SJSA1 (cell line): ENCODE results near the gene NSG1. TPM values are rescaled to one million over a fixed set of nuclear protein-coding genes. Genes with fewer than 3 reads are reported as not detected.

Source experiments
- DNase-seq, 2 experiments: peaks; one replicate each; pipeline ENCODE4 v3.0.0-alpha.2; 2015 to 2020; ENCODE audit warnings: low spot score in 2 of 2, low read depth in 1 of 2
- H3K27ac ChIP-seq: fragments of 250-450 bp; sonication (Bioruptor Pico); 2 replicates; pipeline ENCODE4 v1.5.1; 2020; ENCODE audit warnings: mild to moderate bottlenecking, moderate library complexity
- H3K27me3 ChIP-seq: fragments of 250-450 bp; sonication (Bioruptor Pico); replicated peaks from 2 replicates; pipeline ENCODE4 v1.5.1; 2020; ENCODE audit warnings: mild to moderate bottlenecking, moderate library complexity
- H3K36me3 ChIP-seq: fragments of 250-450 bp; sonication (Bioruptor Pico); 2 replicates; pipeline ENCODE4 v1.5.1; 2020; ENCODE audit warnings: mild to moderate bottlenecking
- H3K4me1 ChIP-seq: fragments of 250-450 bp; sonication (Bioruptor Pico); replicated peaks from 2 replicates; pipeline ENCODE4 v1.6.1; 2021; ENCODE audit warnings: mild to moderate bottlenecking
- H3K4me3 ChIP-seq: fragments of 250-450 bp; sonication (Bioruptor Pico); 2 replicates; pipeline ENCODE4 v1.5.1; 2020; ENCODE audit warnings: mild to moderate bottlenecking
- H3K9me3 ChIP-seq: fragments of 250-450 bp; sonication (Bioruptor Pico); replicated peaks from 2 replicates; pipeline ENCODE4 v1.5.1; 2020; ENCODE audit warnings: mild to moderate bottlenecking
- total RNA-seq: library from RNA; depleted of rRNA; stranded (reverse); fragments of >200 nt; shearing (Covaris generic); gene quantifications from 2 replicates; pipeline ENCODE4 v1.2.3, GENCODE V29; 2014

Gene NSG1
- total RNA-seq, 1 experiment from 2014 or later = not detected

DNA sequence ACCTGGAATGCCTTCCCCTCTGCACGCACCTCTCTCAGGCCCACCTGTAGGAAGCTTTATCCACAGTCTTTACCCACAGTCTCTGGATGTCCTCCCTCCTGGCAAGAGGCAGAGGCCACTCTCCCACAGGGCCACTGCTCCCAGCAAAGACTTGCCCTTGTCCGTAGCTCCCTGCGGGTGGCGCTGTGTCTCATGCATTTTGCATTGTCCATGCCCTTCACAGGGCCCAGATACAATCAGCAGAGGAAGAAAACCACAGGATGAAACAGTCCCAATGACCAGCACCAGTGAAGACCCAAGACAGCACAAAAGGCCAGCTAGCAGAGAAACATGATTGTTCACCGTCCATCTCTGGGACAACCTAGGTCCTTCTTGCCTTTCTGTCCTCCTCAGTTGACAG lies 2.1 kb upstream of the NSG1 start:
- Histone ChIP-seq H3K27ac (no peak overlapping the region), H3K9me3 (no peaks in the 10 kb centered on the region), H3K4me3 (no peak overlapping the region), H3K27me3 (peaks cover 88% of the 10 kb centered on the region), H3K4me1 (peaks cover 24% of the 10 kb centered on the region), H3K36me3 (no peaks in the 10 kb centered on the region)
- DNase-seq = no peak

DNA sequence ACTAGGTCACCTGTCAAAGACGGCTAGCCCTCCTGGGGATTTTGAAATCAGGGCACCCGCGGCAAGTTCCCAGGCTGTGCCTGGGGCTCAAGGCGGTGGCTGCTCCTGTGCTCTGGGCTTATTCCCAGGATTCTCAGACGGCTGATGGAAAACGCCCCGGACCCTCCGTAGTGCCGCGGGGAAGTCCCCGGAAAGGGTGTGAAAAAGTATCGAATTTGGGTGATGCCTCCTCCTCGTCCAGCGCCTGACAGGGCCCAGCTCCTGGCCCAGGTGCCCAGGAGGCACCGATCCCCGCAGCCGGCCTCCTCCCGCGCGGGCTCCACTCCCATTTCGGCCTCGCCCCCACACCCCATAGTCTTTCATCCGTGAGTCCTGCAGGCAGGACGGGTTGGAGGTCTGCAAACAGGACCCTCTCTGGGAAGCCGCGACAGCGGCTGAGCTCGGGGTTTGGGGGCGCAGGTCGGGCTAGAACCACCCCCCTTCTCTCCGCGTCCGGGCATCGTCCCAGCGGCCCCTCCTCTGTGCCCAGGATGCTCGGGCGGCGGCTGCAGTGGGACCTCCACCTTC lies 1.1 kb upstream of the NSG1 start:
- H3K36me3 ChIP-seq = no peaks in the 10 kb centered on the region
- peaks cover 89% of the 10 kb centered on the region for H3K27me3 ChIP-seq
- no peak overlapping the region for H3K27ac ChIP-seq
- no peak for DNase-seq
- no peaks in the 10 kb centered on the region for H3K9me3 ChIP-seq
- H3K4me3 ChIP-seq = no peak overlapping the region
- H3K4me1 ChIP-seq = peaks cover 24% of the 10 kb centered on the region

DNA sequence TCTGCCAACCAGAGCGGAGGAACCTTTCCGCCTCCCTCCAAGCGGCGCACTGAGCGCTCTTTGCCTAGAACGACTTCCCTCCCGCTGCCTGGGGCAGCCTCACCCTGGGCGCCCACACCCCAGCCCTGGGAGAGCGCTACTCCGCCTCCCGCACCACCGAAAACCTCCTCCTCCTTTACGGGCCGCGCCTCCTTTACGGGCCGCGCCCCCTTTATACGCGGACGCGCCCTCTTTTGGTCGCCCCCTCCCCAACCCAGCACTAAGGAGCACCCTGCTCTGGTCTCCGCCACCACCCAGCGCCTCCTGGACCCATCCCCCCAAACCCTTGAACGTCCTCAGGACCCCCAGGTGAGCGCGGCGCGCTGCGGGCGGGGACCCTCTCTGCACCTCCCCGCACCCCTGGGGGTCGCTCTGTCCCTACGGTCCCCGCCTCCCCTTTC lies 586 bp upstream of the NSG1 start:
- Histone ChIP-seq H3K4me1 (peaks cover 24% of the 10 kb centered on the region), H3K27ac (no peak overlapping the region), H3K36me3 (no peaks in the 10 kb centered on the region), H3K4me3 (peak overlapping the region; percentile 23; the same call in 1 of the 2 replicates), H3K9me3 (no peaks in the 10 kb centered on the region), H3K27me3 (peaks cover 89% of the 10 kb centered on the region)
- DNase-seq = no peak

DNA sequence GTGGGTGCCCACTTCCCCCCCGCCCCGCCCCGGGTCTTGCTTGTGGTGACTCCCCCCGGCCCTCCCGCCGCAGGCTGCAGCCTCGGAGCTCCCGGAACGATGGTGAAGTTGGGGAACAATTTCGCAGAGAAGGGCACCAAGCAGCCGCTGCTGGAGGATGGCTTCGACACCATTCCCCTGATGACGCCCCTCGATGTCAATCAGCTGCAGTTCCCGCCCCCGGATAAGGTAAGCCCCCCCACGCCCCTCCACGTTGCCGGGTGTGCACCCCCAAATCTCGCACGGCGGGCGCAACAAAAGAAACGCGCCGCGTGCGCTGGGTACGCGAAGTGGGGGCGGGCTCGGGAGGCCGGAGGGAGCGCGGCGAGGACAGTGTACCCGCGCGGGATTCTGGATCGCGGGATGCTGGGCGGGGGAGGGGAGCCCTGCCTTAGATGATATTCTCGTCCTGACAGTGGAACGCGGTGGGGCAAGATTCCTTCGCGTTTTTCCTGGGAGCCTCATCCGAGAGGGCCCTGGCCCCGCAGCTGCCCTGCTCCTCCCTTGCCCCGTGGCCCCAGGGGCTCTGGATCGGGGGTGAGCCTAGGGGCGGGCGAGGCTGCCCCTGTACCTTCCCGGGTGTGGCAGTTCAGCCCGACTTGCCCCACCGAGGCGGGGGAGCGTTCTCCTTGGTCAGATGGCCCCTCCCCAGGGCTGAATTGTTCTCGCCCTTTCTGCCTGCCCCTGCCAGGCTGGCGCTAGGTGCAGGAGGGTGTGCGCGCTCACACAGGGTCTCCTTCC lies 819 bp downstream of the NSG1 start:
- Histone ChIP-seq H3K36me3 (no peaks in the 10 kb centered on the region), H3K9me3 (no peaks in the 10 kb centered on the region), H3K4me3 (no peak overlapping the region), H3K27me3 (peaks cover 81% of the 10 kb centered on the region), H3K4me1 (peaks cover 24% of the 10 kb centered on the region), H3K27ac (no peak overlapping the region)
- no peak for DNase-seq

DNA sequence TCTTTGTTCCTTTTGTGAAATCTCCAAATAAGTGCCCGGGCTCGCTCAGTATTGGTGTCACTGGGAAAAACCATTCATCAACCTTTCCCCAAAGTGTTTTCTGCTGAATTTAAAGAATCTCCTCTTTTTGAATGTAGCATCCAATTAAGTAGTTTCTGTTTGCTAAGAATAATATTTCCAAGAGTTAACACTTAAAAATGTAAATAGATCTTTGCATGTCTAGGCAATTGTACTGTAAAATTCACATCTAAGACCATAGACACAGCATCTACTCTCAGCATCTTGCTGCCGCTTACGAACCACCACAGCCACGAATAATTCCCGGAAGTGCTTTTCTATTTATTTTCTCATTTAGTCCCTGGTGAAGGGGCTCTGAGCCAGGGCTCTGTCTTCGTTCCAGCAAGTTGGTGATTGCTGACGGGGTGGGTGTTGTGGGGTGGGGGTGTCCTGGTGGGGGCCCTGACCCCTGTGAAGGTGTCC lies 1.4 kb downstream of the NSG1 start:
- no peak overlapping the region for H3K27ac ChIP-seq
- DNase-seq = no peak
- peaks cover 24% of the 10 kb centered on the region for H3K4me1 ChIP-seq
- peaks cover 74% of the 10 kb centered on the region for H3K27me3 ChIP-seq
- no peaks in the 10 kb centered on the region for H3K36me3 ChIP-seq
- H3K4me3 ChIP-seq = no peak overlapping the region
- no peaks in the 10 kb centered on the region for H3K9me3 ChIP-seq

DNA sequence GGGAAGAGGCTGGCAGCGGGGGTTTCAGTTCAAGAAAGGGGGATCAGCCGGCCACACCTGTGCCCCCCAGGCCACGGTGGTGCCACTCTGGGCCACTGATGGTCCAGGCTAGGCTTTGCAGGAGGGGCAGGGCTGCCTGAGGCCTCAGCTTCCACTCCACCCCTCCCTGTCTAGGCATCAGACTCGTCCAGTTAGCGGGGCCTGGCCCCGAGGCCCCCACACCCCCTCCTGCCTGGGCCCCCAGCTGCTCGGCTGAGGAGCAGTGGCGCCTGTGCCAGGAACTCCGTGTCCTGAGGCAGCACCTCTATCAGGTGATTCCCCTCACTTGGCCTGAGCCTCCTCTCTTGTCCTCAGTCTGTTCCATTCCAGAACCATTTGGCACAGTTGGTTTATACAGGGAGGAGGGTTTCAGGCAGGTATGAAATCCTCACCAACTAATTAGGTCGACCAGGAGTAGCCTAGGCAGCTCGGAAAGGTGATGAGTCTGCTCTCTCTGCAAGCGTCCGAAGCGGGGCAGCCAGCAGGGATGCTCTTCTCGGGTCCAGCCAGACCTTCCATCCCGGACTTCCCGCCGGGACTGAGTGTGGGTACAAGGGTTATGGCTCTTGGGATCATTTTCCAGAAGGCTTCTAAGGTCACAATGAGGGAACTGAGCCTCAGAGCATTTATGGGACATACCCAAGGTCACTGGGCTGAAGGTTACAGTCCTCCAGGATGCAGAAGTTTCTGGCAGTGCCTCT lies 2.1 kb downstream of the NSG1 start:
- H3K27me3 ChIP-seq = peaks cover 69% of the 10 kb centered on the region
- H3K36me3 ChIP-seq = no peaks in the 10 kb centered on the region
- no peak for DNase-seq
- H3K4me3 ChIP-seq = no peak overlapping the region
- H3K9me3 ChIP-seq = no peaks in the 10 kb centered on the region
- no peak overlapping the region for H3K27ac ChIP-seq
- H3K4me1 ChIP-seq = peaks cover 24% of the 10 kb centered on the region

DNA sequence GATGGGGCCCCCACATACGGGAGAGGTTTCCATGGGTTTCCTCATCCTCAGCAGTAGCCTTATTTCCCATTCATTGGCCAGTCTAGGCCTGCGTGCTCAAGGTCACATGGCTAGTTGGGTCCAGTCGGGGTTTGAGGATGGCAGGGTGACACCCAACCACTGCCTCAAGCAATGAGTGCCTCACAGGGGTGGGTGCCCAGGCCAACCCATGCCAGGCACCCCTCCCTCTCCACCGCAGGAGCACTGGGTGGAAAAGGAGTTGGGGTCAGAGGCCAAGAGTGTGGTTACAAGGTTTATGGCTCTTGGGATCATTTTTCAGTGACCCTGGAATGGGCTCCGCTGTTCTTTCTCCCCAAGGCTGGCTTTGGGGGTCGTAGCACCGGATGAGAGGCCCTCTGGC lies 3.1 kb downstream of the NSG1 start:
- H3K4me1 ChIP-seq = peaks cover 31% of the 10 kb centered on the region
- H3K27me3 ChIP-seq = peaks cover 66% of the 10 kb centered on the region
- no peak for DNase-seq
- H3K4me3 ChIP-seq = no peak overlapping the region
- H3K9me3 ChIP-seq = no peaks in the 10 kb centered on the region
- no peak overlapping the region for H3K27ac ChIP-seq
- H3K36me3 ChIP-seq = no peaks in the 10 kb centered on the region

DNA sequence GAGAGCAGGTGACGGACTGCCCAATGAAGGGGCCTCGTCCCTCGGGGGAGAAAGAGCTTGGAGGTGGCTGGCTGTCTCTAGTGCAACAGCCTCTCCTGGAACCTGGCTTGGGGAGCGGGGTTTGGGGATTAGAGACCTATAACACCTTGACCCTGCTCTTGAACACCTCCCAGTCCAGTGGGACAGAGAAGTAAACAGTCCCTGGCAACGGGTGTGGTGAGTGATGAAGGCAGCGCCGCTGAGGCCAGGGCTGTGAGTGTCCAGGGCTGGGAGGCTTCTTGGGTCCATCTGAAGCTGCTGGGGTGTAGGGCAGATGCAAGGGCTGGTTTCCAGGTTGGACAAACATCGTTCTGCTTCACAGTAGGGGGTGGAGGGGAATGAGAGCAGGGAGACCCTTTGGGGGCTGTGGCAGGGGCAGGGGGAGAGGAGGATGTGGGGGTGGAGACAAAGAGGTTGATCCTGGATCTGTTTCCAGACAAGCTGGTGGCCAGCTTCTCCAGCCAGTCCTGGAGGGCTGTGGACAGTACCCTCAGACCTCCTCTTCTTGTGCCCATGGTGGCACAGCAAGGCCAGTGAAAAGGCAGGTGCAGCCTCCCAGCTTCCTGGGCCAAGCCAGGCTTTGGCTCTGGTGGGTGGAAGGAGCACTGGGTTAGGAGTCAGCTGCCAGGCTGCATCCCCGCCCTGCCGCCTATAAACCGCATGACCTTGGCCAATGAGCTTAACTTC lies 3.8 kb downstream of the NSG1 start:
- no peak for DNase-seq
- H3K9me3 ChIP-seq = no peaks in the 10 kb centered on the region
- H3K27ac ChIP-seq = no peak overlapping the region
- H3K4me1 ChIP-seq = peaks cover 31% of the 10 kb centered on the region
- no peaks in the 10 kb centered on the region for H3K36me3 ChIP-seq
- H3K4me3 ChIP-seq = no peak overlapping the region
- peaks cover 66% of the 10 kb centered on the region for H3K27me3 ChIP-seq

DNA sequence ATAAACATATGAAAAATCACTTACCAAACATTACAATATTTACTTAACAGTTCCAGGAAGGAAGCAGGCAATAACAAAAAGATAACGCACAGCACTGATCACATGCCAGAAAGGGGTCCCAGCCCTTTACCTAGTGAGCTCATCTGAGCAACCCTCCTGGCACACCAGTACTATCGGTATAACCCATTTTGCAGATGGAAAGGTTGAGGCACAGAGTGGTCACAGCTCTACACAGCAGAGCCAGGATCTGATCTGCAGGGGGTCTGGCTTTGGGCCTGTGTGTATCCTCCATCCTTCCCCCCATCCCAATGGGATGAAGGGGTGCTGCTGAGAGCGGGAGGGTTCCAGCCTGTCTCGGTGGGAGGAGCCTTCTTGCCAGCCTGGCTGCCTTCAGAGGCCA lies 5.0 kb downstream of the NSG1 start:
- H3K4me3 ChIP-seq = no peak overlapping the region
- no peaks in the 10 kb centered on the region for H3K9me3 ChIP-seq
- peaks cover 20% of the 10 kb centered on the region for H3K4me1 ChIP-seq
- H3K36me3 ChIP-seq = no peaks in the 10 kb centered on the region
- H3K27ac ChIP-seq = no peak overlapping the region
- DNase-seq = no peak
- peaks cover 66% of the 10 kb centered on the region for H3K27me3 ChIP-seq

DNA sequence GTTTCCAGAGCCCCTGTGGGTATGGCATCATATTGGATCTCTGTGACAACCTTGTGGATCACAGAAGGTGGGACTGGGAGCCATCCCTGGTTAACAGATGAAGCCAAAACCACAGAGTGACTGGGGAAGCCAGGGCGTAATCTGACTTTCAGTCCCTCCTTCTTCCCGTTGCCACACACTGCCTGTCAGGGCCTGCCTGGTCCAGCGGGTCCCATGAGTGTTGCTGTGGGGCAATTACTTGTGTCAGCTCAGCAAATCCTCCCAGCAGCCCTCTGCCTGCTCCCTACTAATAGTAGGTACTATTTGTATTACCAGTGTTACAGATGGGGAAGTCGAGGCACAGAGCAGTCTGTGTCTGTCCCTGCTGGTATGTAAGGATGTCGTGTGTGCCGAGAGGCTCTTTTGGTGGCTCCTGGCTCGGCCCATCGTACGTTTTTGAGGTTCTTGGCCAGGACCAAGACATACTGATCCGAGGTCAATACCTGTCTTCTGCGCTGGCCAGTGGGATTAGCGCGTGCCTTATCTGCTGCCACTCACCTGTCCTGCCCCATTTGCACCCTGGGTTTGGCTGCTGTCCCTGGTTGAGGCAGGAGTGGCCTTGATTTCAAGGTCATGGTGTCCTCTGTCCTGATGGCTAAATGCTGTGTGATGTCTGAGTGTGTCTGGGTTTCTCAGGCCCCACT lies 5.7 kb downstream of the NSG1 start:
- Histone ChIP-seq H3K27me3 (peaks cover 62% of the 10 kb centered on the region), H3K4me3 (no peak overlapping the region), H3K9me3 (no peaks in the 10 kb centered on the region), H3K36me3 (no peaks in the 10 kb centered on the region), H3K27ac (no peak overlapping the region), H3K4me1 (peaks cover 15% of the 10 kb centered on the region)
- DNase-seq = no peak

DNA sequence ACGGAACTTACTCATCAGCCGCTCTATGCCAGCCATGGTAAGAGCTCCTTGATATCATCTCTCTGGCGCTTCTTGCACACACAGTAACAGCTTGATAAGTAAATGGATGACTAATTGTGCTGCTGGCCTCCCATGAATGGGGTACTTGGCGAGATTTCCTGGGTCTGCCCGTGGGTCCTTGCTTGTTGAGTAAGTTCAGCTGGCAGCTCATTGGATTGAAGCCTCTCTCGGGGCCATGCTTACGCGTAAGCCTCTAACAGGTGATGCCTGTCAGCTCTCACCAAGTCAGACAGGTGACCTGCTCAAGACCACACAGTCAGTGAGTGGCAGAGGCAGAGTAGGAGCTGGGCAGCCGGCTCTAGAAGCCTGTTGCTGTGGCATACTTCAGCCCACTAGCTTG lies 7.7 kb downstream of the NSG1 start:
- H3K4me3 ChIP-seq = no peak overlapping the region
- H3K9me3 ChIP-seq = no peaks in the 10 kb centered on the region
- peaks cover 8% of the 10 kb centered on the region for H3K4me1 ChIP-seq
- no peaks in the 10 kb centered on the region for H3K36me3 ChIP-seq
- no peak overlapping the region for H3K27ac ChIP-seq
- peaks cover 58% of the 10 kb centered on the region for H3K27me3 ChIP-seq
- no peak for DNase-seq

DNA sequence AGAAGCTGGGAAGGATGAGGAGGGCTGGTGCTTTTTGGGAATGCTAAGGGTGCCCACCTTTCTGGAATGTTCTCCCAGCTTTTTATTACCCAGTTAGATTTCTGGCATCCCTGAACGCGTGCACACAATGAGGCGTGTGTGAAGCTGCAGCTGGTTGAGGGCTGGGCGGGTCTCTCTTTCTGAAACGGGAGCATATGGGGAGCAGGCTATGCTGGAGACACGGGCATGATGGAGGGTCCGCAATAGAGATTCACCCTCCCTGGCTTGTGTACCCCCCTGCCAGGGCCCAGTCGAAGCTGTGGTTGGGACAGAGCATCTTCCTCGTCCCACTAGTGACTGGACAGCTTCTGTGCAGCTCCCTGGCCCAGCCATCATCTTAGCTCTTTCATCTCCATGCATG lies 8.5 kb downstream of the NSG1 start:
- Histone ChIP-seq H3K9me3 (peaks cover 6% of the 10 kb centered on the region), H3K27ac (no peak overlapping the region), H3K4me3 (no peak overlapping the region), H3K36me3 (no peaks in the 10 kb centered on the region), H3K27me3 (peaks cover 56% of the 10 kb centered on the region), H3K4me1 (peaks cover 8% of the 10 kb centered on the region)
- no peak for DNase-seq
